C4-2B (cell line): ENCODE measurements around the gene CIRBP.

Experiments
- CTCF ChIP-seq: fragments of 450-650 bp; conservative IDR thresholded peaks from 2 replicates; pipeline ENCODE4 v1.5.1; 2017; ENCODE audit warnings: mild to moderate bottlenecking
- ZFX ChIP-seq: fragments of 450-650 bp; IDR thresholded peaks from 2 replicates; pipeline ENCODE4 v1.6.1; 2017

DNA sequence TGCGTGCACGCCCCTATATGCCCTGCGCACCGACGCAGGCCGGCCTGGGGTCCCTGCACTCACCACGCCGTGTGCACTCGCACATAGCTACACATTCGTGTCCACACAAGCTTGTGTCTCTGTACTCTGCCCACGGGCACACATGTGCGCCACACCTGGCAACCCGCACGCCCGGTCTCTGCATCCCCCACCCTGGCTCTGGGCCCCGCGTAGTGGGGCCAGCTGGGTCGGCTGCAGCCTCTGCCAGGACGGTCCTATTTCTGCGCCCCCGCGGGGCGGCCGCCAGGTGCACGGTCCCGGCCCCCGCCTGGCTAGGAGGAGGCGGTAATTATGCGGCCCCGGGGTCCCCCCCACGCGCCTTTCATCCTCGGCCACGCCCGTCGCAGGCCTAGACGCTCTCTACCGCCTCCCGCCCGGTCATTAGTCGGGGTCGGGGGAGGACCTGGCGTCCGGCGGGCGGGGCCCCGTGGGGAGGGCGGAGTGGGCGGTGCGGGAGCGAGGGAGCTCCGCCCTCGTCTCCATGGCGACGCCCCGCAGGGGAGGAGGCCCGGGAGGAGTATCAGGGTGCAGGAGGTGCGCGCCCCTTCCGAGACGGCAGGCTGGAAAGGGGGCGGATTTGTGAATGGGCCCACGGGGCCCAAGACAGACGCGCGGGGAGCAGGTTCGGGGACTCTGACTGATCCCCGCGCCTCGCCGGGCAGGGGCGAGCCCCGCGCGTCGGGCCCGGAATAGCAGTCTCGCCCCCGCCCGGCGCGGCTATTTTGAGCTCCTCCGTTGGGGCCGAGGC lies 2.8 kb upstream of the CIRBP start:
- TF ChIP-seq CTCF (no peak), ZFX (no peak)
